GM21825 (cell line): Measurements from ENCODE around the gene HSPA9.
"Not testable (repeated sequence)": the region's sequence is repeated elsewhere in the genome, so short reads cannot be mapped to it uniquely, and the experiment has no call there.

ENCODE experiments used
- ATAC-seq: cut with Tn5 transposase; IDR thresholded peaks from one replicate; pipeline ENCODE4 v1.9.1; 2021; ENCODE audit warnings: mild to moderate bottlenecking, moderate library complexity; ENCODE audit not compliant: unreplicated experiment

The HSPA9 gene

DNA sequence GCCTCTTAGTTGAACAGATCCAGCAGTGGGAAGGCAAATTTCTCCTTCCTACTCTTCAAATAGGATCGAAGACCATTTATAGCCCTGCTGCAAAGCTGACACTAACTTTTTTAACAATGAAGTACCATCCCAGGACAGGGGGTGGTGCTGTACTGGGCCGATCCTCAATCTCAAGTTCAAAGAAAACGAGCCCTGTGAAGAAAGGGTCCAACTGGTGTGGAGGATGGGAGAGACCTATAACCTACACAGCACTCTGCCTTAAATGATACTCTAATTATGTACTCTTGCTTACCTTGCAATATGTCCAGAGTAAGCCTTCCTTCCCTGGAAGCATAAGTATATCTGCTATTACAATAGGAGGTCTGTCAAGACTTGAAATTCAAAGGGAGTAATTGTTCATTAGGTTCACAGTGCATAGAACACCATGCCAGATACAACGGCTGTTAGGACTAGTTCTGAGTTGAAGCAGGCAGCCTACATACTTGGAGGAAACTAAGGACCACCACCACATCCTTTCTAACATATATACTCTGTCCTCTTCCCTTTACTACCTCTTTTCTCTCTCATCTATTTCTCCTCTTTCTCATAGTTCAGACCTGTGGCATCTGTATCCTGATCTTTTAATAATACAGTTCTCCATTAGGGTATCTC lies 38.4 kb downstream of the HSPA9 start:
- ATAC-seq: no peak

- no peak for ATAC-seq
These were observed 39.0 kb downstream of the HSPA9 start for GRCh38 chr5:138536215-138536614.

DNA sequence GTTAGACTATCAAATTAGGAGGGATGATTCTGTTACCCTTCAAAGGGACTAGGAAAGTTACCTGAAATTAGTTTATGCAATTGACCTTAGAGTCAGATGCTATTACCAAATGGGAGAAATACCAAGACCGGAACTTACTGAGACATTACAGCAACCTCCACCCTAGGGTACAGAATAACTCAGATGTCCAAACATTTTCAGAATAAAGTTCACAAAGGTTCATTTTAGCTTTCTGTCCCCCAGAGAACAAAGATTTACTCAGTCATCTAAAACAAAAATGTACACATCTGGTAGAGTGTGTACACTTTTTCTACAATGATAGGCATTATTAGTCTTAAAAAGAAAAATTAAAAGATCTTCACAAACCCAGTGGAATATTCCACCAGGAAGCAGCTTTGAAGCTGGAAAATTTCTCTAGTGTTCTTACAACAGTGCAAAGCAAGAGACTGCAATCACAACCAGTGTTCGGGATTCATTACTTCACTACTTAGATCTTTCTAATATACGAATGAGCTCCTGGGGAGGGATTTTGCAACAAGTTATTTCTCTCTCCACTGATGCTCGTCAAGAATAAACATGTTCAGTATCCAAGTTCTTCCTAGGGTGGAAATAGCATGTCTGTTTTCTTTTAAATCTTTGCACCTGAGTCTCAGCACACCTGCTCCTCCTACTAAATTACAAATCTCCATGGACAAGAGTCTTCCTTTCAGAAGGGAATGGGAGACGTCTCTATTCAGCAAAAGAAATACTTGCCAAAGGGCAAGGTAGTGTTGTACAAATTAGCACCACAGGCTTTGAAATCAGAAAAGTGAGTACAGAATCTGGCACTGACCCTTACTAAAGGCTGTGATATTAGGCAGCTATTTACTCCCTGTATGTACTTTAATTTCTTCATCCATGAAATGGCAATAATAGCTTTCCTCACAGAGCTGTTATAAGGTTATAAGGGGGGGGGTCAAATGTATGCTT lies 40.9 kb downstream of the HSPA9 start:
- ATAC-seq: no peak

DNA sequence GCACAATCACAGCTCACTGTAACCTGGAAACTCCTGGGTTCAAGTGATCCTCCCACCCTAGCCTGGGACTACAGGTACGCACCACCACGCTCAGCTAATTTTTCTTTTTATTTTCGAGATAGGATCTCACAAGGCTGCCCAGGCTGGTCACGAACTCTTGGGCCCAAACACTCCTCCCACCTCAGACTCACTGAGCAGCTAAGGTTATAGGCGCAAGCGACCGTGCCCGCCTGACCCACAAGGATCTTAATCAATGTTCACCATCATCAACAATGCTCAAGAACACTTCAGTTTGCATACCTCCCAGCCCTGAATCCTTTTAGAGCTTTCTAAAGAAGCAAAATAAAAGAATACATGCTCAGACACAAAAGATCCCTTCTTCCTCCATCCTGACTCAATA lies 45.4 kb downstream of the HSPA9 start:
- no peak for ATAC-seq

GRCh38 chr5:138528744-138529469 lies 46.3 kb downstream of the HSPA9 start:
- ATAC-seq: no peak

- ATAC-seq: no peak
These were observed 47.0 kb downstream of the HSPA9 start for GRCh38 chr5:138528208-138528607.

- ATAC-seq: no peak
These were observed 48.0 kb downstream of the HSPA9 start for GRCh38 chr5:138527170-138527569.

DNA sequence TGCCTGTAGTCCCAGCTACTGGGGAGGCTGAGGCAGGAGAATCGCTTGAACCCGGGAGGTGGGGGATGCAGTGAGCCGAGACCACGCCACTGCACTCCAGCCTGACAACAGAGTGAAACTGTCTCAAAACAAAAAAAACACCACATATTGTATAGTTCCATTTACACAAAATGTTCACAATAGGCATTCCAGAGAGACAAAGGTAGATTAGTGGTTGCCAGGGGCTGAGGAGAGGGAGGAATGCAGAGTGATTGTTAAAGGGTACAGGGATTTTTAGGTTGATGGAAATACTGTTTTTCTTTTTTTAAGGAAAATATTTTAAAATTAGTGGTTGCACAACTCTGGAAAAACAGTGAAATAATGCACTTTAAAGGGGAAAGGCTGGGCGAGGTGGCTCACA lies 51.8 kb downstream of the HSPA9 start:
- ATAC-seq: no peak

GRCh38 chr5:138520971-138521370 lies 54.2 kb downstream of the HSPA9 start:
- ATAC-seq: no peak

DNA sequence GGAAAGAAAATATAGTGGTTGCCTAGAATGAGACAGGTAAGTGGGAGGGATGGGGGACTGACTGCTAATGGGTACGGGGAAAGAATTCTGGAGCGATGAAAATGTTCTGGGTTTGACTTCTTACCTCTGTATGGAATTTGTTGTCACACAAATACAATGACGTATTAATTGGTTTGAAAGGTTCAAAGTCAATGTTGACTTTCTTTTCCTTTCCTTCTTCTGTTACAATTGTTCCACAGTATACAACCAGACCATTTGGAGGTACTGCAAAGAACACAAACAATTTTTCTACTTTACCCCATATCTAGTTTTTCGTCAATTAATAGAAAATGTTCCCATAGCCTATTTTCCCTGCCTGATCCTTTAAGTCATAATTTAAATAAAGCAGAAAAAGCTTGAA lies 57.8 kb downstream of the HSPA9 start:
- no peak for ATAC-seq

DNA sequence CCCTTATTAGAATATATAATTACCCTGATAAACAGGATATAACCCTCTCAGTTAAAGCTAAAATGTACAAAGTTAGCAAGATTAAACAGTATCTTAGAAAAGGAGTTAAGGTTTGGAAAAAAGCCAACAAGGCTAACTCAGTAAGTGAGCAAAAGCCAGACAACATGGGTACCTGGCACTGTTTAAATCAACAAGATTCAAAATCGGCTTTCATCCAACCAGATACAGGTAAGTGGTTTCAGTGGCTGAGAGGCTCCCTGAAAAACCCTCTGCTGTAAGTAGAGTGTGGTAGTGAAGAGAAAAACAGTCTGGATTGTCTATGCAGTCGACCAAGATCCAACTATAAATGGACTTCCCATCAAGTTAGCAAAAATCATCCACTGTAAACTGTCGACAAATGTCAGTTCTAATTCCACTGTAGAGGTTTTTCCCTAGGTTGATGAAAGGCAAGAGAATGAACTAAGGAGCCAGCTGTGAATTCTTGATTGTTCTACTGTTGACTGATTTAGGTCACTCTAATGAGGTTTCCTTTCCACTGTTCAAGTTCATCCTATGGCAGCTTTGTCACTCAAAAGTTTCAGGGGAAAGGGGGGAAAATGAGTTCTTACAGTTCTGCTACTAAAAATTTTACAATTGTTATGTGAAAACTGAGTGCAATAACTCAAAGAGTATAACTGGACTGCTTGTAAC lies 59.5 kb downstream of the HSPA9 start:
- no peak for ATAC-seq

DNA sequence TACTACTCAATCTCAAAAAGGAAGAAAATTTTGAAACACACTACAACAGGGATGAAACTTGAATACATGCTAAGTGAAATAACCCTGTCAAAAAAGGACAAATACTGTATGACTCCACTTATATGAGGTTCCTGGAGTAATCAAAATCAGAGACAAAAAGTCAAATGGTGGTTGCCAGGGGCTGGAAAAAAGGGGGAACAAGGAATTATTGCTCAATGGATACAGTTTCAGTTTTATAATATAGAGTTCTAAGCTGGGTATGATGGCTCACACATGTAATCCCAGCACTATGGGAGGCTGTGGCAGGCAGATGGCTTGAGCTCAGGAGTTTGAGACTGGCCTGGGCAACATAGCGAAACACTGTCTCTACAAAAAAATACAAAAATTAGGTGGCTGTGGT lies 61.2 kb downstream of the HSPA9 start:
- no peak for ATAC-seq

GRCh38 chr5:138508958-138509357 lies 66.2 kb downstream of the HSPA9 start:
- ATAC-seq: no peak

DNA sequence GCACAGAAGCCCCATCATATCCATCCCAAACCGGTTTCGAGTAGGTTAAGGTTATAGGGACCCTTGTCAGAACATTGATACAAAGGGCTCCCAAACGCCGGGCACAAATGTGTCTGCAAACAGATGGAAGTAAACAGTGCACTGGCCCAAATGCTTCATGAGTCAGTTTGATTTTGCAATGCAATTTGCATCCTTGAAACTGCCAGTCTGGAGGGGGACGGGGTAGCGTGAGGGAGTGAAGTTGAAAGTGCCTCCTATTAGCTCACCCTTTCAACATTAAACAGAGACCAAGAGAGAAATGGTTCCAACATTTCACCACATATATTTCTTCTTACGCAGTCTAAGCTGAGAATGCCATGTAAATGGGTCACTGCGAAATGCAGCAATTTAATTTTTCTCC lies 67.7 kb downstream of the HSPA9 start:
- not testable (repeated sequence) for ATAC-seq

DNA sequence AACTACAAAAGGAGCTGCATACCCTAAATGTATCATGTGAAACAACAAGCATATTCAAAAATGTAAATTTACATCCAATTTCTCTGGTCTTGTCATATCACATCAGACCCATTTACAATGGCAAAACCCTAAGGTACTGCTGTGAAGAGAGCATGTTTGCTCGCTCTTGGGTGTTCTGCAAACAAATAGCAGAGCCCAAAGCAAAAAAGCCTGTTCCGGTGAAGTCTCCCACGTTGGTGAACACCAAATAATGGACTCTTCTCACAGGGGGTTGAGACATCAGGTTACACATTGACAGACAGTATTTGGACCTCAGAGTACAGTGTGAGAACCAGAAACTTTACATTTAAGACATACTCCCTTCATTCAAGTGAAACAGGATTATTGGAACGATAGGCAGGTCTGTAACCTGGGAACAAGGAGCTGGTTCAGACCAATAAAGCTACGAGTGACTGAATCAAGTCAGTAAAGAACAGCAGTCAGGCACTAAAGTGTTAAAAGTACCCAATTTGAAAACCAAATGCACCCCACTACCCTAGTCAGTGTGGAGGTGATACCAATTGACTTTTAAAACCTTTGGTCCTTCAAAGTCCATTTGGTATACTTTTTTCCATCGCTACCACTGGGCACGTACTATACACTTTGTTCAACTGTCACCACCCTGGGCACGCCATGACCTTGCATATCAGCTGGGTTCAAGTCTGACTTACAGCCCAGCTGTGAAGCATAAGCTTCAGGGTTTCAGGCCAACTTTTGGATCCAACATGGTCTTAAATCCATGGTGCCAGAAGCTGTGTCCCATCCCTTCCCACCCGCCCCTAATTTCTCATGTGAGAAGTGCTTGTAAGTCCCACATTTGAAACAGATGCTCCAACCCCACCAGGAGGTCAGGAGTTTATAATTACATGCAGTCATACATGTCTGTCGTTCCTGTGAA lies 68.6 kb downstream of the HSPA9 start:
- ATAC-seq: no peak

- no peak for ATAC-seq
These were observed 70.4 kb downstream of the HSPA9 start for GRCh38 chr5:138504799-138505198.
